ENCODE results near the gene FAM168A. TPM values are rescaled to one million over a fixed set of nuclear protein-coding genes. Genes with fewer than 3 reads are reported as not detected.

The FAM168A gene
- total RNA-seq, 1 experiment from 2014 or later, result 21.1 TPM

- Histone ChIP-seq H2BK120ac (ENCODE audit: low read depth, low read length, poor library complexity, severe bottlenecking) (no peak overlapping the region), H3K23ac (ENCODE audit: insufficient read length, low read depth, low read length) (no peak overlapping the region), H3K79me2 (ENCODE audit: insufficient read depth, low read length) (no peaks in the 10 kb centered on the region), H3K23me2 (ENCODE audit: insufficient read length, low read depth, low read length, poor library complexity, severe bottlenecking) (no peaks in the 10 kb centered on the region), H3K9me3 (ENCODE audit: control insufficient read depth, low read depth, low read length) (no peaks in the 10 kb centered on the region), H2BK5ac (ENCODE audit: insufficient read length, low read length) (no peak overlapping the region), H4K20me1 (ENCODE audit: control insufficient read depth, insufficient read depth, insufficient read length) (no peaks in the 10 kb centered on the region), H4K8ac (replicated peaks; ENCODE audit: insufficient read length, low read depth, low read length) (no peak overlapping the region), H2AFZ (ENCODE audit: low read length) (no peak overlapping the region), H3K14ac (ENCODE audit: insufficient read depth, low read length) (no peak overlapping the region), H3K79me1 (ENCODE audit: insufficient read depth, low read depth, low read length, poor library complexity, severe bottlenecking) (no peaks in the 10 kb centered on the region), H2BK20ac (ENCODE audit: low read depth, low read length, poor library complexity, severe bottlenecking) (no peak overlapping the region), H3K4ac (ENCODE audit: low read depth, low read length) (no peak overlapping the region), H4K5ac (ENCODE audit: insufficient read length, low read depth, low read length) (no peak overlapping the region), H3K4me2 (ENCODE audit: insufficient read depth, insufficient read length, low read length) (no peak overlapping the region), H2AK5ac (ENCODE audit: insufficient read length, low read length) (no peak overlapping the region), H2BK12ac (ENCODE audit: insufficient read length, low read depth, low read length) (no peak overlapping the region), H2BK15ac (ENCODE audit: low read depth, low read length) (no peak overlapping the region), H3K9ac (ENCODE audit: extremely low read depth, insufficient read length, low read length) (no peak overlapping the region), H3K56ac (ENCODE audit: insufficient read length, low read depth, low read length) (no peak overlapping the region), H3K18ac (ENCODE audit: insufficient read length, low read depth, low read length) (no peak overlapping the region), H3T11ph (ENCODE audit: low read length) (no peak overlapping the region), H3K4me1 (ENCODE audit: insufficient read depth, low read length) (no peaks in the 10 kb centered on the region), H4K91ac (ENCODE audit: insufficient read length, low read depth, low read length) (no peak overlapping the region), H3K27me3 (ENCODE audit: insufficient read depth, low read length) (no peaks in the 10 kb centered on the region), H3K27ac (ENCODE audit: insufficient read length, low read depth, low read length) (no peak overlapping the region)
- peaks cover 11 to 12% of the 10 kb centered on the region in 2 experiments for H3K9me3 Mint-ChIP-seq
- H3K4me1 Mint-ChIP-seq, result peaks cover 2 to 10% of the 10 kb centered on the region in 2 experiments; a peak in 2 of 4 replicates
- no peaks in the 10 kb centered on the region; the same call in 1 of the 2 replicates for H3K27me3 Mint-ChIP-seq (ENCODE audit: low read depth)
- no CpG with 5 or more reads among the region's 1 CpG for WGBS (ENCODE audit: extremely low coverage, insufficient read length, low lambda C conversion rate)
- no peak overlapping the region; a peak in 1 of 7 replicates for H3K27ac Mint-ChIP-seq
- H3K4me3 Mint-ChIP-seq, result no peak overlapping the region
- DNase-seq, result no peak
- no peak for TF ChIP-seq CTCF (conservative IDR thresholded peaks at IDR 0.05)
- H3K36me3 Mint-ChIP-seq (ENCODE audit: insufficient read depth in 1 of 3, low read depth in 3 of 3), result peaks cover 0 to 17% (median 5%) of the 10 kb centered on the region in 3 experiments; a peak in 4 of 7 replicates
Measured at GRCh38 chr11:73481626-73482025, 116.3 kb downstream of the FAM168A start.
